ACC112 (cell line): Measurements from ENCODE around the gene PLA2G1B.
"Not testable (repeated sequence)": the region's sequence is repeated elsewhere in the genome, so short reads cannot be mapped to it uniquely, and the experiment has no call there.

ENCODE experiments used
- H2AFZ ChIP-seq: fragments of 200-600 bp; sonication (generic); one replicate; pipeline ENCODE4 v1.6.0; 2017; ENCODE audit warnings: antibody characterized with exemption, low read length; ENCODE audit not compliant: unreplicated experiment
- H3K27ac ChIP-seq: fragments of 200-600 bp; sonication (generic); 2 replicates; pipeline ENCODE4 v1.5.1; 2014; ENCODE audit warnings: low read depth, mild to moderate bottlenecking, antibody characterized with exemption, low read length, moderate library complexity
- H3K27me3 ChIP-seq: fragments of 200-600 bp; sonication (generic); 2 replicates; pipeline ENCODE4 v1.6.1; 2014; ENCODE audit warnings: mild to moderate bottlenecking, antibody characterized with exemption, low read length, moderate library complexity, mixed read lengths; ENCODE audit not compliant: insufficient read depth
- H3K36me3 ChIP-seq: fragments of 200-600 bp; sonication (generic); 2 replicates; pipeline ENCODE4 v1.6.1; 2016; ENCODE audit warnings: mild to moderate bottlenecking, antibody characterized with exemption, low read length, moderate library complexity, mixed read lengths; ENCODE audit not compliant: insufficient read depth
- H3K4me1 ChIP-seq: fragments of 200-600 bp; sonication (generic); one replicate; pipeline ENCODE4 v1.6.1; 2016; ENCODE audit warnings: low read length, mixed read lengths; ENCODE audit not compliant: insufficient read depth, unreplicated experiment, control insufficient read depth
- H3K4me3 ChIP-seq: fragments of 200-600 bp; sonication (generic); 2 replicates; pipeline ENCODE4 v1.5.1; 2014; ENCODE audit warnings: mild to moderate bottlenecking, low read depth, low read length
- H3K79me2 ChIP-seq: fragments of 200-600 bp; sonication (generic); one replicate; pipeline ENCODE4 v1.6.0; 2016; ENCODE audit warnings: low read length; ENCODE audit not compliant: control insufficient read depth, unreplicated experiment, insufficient read depth

Gene PLA2G1B

GRCh38 chr12:120342175-120343038, 14.8 kb upstream of the PLA2G1B start:
- H3K27me3 ChIP-seq = peaks cover 5% of the 10 kb centered on the region; the same call in 1 of the 2 replicates
- H2AFZ ChIP-seq = no peak overlapping the region
- no peak overlapping the region for H3K27ac ChIP-seq

GRCh38 chr12:120339256-120339655, 11.7 kb upstream of the PLA2G1B start:
- H3K4me3 ChIP-seq = no peak overlapping the region
- H2AFZ ChIP-seq = no peak overlapping the region
- H3K27me3 ChIP-seq = peaks cover 5% of the 10 kb centered on the region; the same call in 1 of the 2 replicates
- no peaks in the 10 kb centered on the region for H3K79me2 ChIP-seq
- H3K4me1 ChIP-seq = no peaks in the 10 kb centered on the region
- H3K27ac ChIP-seq = no peak overlapping the region
- no peaks in the 10 kb centered on the region for H3K36me3 ChIP-seq

More at GRCh38 chr12:120342175-120343038, 14.8 kb upstream of the PLA2G1B start:
- no peak overlapping the region for H3K4me3 ChIP-seq
- no peaks in the 10 kb centered on the region for H3K79me2 ChIP-seq
- H3K4me1 ChIP-seq = no peaks in the 10 kb centered on the region
- H3K36me3 ChIP-seq = no peaks in the 10 kb centered on the region

- H3K36me3 ChIP-seq = no peaks in the 10 kb centered on the region
- no peak overlapping the region for H2AFZ ChIP-seq
- no peak overlapping the region for H3K27ac ChIP-seq
- H3K4me1 ChIP-seq = no peaks in the 10 kb centered on the region
- no peak overlapping the region for H3K4me3 ChIP-seq
- peaks cover 5% of the 10 kb centered on the region; the same call in 1 of the 2 replicates for H3K27me3 ChIP-seq
- H3K79me2 ChIP-seq = no peaks in the 10 kb centered on the region
These were observed 10.2 kb upstream of the PLA2G1B start for GRCh38 chr12:120337730-120338129.

- not testable (repeated sequence) for H3K4me3 ChIP-seq, H3K36me3 ChIP-seq, H3K27me3 ChIP-seq, H3K79me2 ChIP-seq, H3K27ac ChIP-seq, H2AFZ ChIP-seq, H3K4me1 ChIP-seq
These were observed 8.8 kb upstream of the PLA2G1B start for GRCh38 chr12:120336392-120336791.

GRCh38 chr12:120335447-120335846, 7.9 kb upstream of the PLA2G1B start:
- not testable (repeated sequence) for H3K27me3 ChIP-seq, H3K4me3 ChIP-seq, H3K27ac ChIP-seq, H3K79me2 ChIP-seq, H2AFZ ChIP-seq, H3K4me1 ChIP-seq, H3K36me3 ChIP-seq

GRCh38 chr12:120332523-120332922, 4.9 kb upstream of the PLA2G1B start:
- no peak overlapping the region for H3K27ac ChIP-seq
- peaks cover 1% of the 10 kb centered on the region; the same call in 1 of the 2 replicates for H3K27me3 ChIP-seq
- H3K79me2 ChIP-seq = no peaks in the 10 kb centered on the region
- no peaks in the 10 kb centered on the region for H3K36me3 ChIP-seq
- H3K4me3 ChIP-seq = no peak overlapping the region
- no peaks in the 10 kb centered on the region for H3K4me1 ChIP-seq
- H2AFZ ChIP-seq = no peak overlapping the region

GRCh38 chr12:120332041-120332440, 4.5 kb upstream of the PLA2G1B start:
- H3K4me3 ChIP-seq = no peak overlapping the region
- no peaks in the 10 kb centered on the region for H3K27me3 ChIP-seq
- H3K36me3 ChIP-seq = no peaks in the 10 kb centered on the region
- H3K4me1 ChIP-seq = no peaks in the 10 kb centered on the region
- no peaks in the 10 kb centered on the region for H3K79me2 ChIP-seq
- no peak overlapping the region for H2AFZ ChIP-seq
- no peak overlapping the region for H3K27ac ChIP-seq

- Histone ChIP-seq H3K36me3 (no peaks in the 10 kb centered on the region), H3K27ac (no peak overlapping the region), H3K4me1 (no peaks in the 10 kb centered on the region), H3K4me3 (no peak overlapping the region), H3K27me3 (no peaks in the 10 kb centered on the region), H3K79me2 (no peaks in the 10 kb centered on the region), H2AFZ (no peak overlapping the region)
These were observed 3.8 kb upstream of the PLA2G1B start for GRCh38 chr12:120331390-120331789.

GRCh38 chr12:120328228-120328627, 649 bp upstream of the PLA2G1B start:
- Histone ChIP-seq H3K36me3 (no peaks in the 10 kb centered on the region), H3K27ac (no peak overlapping the region), H2AFZ (no peak overlapping the region), H3K79me2 (no peaks in the 10 kb centered on the region), H3K4me1 (no peaks in the 10 kb centered on the region), H3K27me3 (no peaks in the 10 kb centered on the region), H3K4me3 (no peak overlapping the region)

- H3K79me2 ChIP-seq = no peaks in the 10 kb centered on the region
- H2AFZ ChIP-seq = no peak overlapping the region
- no peak overlapping the region for H3K4me3 ChIP-seq
- no peaks in the 10 kb centered on the region for H3K27me3 ChIP-seq
- H3K4me1 ChIP-seq = no peaks in the 10 kb centered on the region
- no peak overlapping the region for H3K27ac ChIP-seq
- H3K36me3 ChIP-seq = no peaks in the 10 kb centered on the region
These were observed 2.6 kb downstream of the PLA2G1B start for GRCh38 chr12:120324841-120325417.

- Histone ChIP-seq H3K27ac (no peak overlapping the region), H3K79me2 (no peaks in the 10 kb centered on the region), H2AFZ (no peak overlapping the region), H3K4me3 (no peak overlapping the region), H3K36me3 (no peaks in the 10 kb centered on the region), H3K4me1 (no peaks in the 10 kb centered on the region), H3K27me3 (no peaks in the 10 kb centered on the region)
These were observed 3.8 kb downstream of the PLA2G1B start for GRCh38 chr12:120323772-120324171.
